BE2C (cell line): Measurements from ENCODE around the gene SPATA1.

Experiments used
- DNase-seq: peaks from one replicate; pipeline ENCODE4 v3.0.0-alpha.2; 2020
- H3K27me3 ChIP-seq: fragments of 250-450 bp; sonication (Bioruptor Pico); 2 replicates; pipeline ENCODE4 v1.5.1; 2020; ENCODE audit warnings: mild to moderate bottlenecking
- H3K36me3 ChIP-seq: fragments of 250-450 bp; sonication (Bioruptor Pico); 2 replicates; pipeline ENCODE4 v1.5.1; 2020; ENCODE audit warnings: mild to moderate bottlenecking
- H3K4me1 ChIP-seq: fragments of 250-450 bp; sonication (Bioruptor Pico); 2 replicates; pipeline ENCODE4 v1.5.1; 2020
- H3K4me3 ChIP-seq: 2 replicates; pipeline ENCODE4 v1.5.1; 2011; ENCODE audit warnings: low read depth, low read length
- H3K9me3 ChIP-seq: fragments of 250-450 bp; sonication (Bioruptor Pico); 2 replicates; pipeline ENCODE4 v1.5.1; 2020
- CTCF ChIP-seq: IDR thresholded peaks from 2 replicates; pipeline ENCODE4 v1.5.1; 2012; ENCODE audit warnings: mild to moderate bottlenecking, low read depth, low read length

Gene SPATA1

GRCh38 chr1:84550826-84551225 is 44.6 kb downstream of the SPATA1 start:
- Histone ChIP-seq H3K9me3 (no peaks in the 10 kb centered on the region), H3K36me3 (no peaks in the 10 kb centered on the region), H3K4me1 (no peaks in the 10 kb centered on the region), H3K4me3 (no peak overlapping the region), H3K27me3 (no peaks in the 10 kb centered on the region)
- no peak for DNase-seq
- no peak for TF ChIP-seq CTCF

- H3K4me1 ChIP-seq, result no peaks in the 10 kb centered on the region
- TF ChIP-seq CTCF, result no peak
- H3K36me3 ChIP-seq, result no peaks in the 10 kb centered on the region
- H3K4me3 ChIP-seq, result no peak overlapping the region
- no peak for DNase-seq
- H3K27me3 ChIP-seq, result no peaks in the 10 kb centered on the region
- H3K9me3 ChIP-seq, result no peaks in the 10 kb centered on the region
Measured at GRCh38 chr1:84569216-84569615, 63.0 kb downstream of the SPATA1 start.

- Histone ChIP-seq H3K27me3 (no peaks in the 10 kb centered on the region), H3K4me1 (no peaks in the 10 kb centered on the region), H3K4me3 (no peak overlapping the region), H3K36me3 (no peaks in the 10 kb centered on the region), H3K9me3 (no peaks in the 10 kb centered on the region)
- DNase-seq, result no peak
- TF ChIP-seq CTCF, result no peak
Measured at GRCh38 chr1:84570436-84571149, 64.4 kb downstream of the SPATA1 start.

GRCh38 chr1:84571150-84571535 is 65.0 kb downstream of the SPATA1 start:
- Histone ChIP-seq H3K4me3 (no peak overlapping the region), H3K4me1 (no peaks in the 10 kb centered on the region), H3K36me3 (no peaks in the 10 kb centered on the region), H3K9me3 (no peaks in the 10 kb centered on the region), H3K27me3 (no peaks in the 10 kb centered on the region)
- no peak for TF ChIP-seq CTCF
- no peak for DNase-seq

- TF ChIP-seq CTCF, result no peak
- Histone ChIP-seq H3K36me3 (no peaks in the 10 kb centered on the region), H3K9me3 (no peaks in the 10 kb centered on the region), H3K4me1 (no peaks in the 10 kb centered on the region), H3K4me3 (peak overlapping the region; percentile 60), H3K27me3 (no peaks in the 10 kb centered on the region)
- no peak for DNase-seq
Measured at GRCh38 chr1:84573481-84573966, 67.3 kb downstream of the SPATA1 start.
